Fibroblast of lung (primary cell): Measurements from ENCODE around the gene PRRG2. TPM values are rescaled to one million over a fixed set of nuclear protein-coding genes. Genes with fewer than 3 reads are reported as not detected.

ENCODE experiments used
- DNase-seq, 2 donors: peaks; one replicate each; pipeline versions ENCODE4 v3.0.0 to v3.0.0-alpha.2; 2010; ENCODE audit warnings: low read depth in 2 of 2
- H2AFZ ChIP-seq: 2 replicates; pipeline ENCODE4 v1.5.1; 2012; ENCODE audit warnings: low read length, control low read depth, inconsistent platforms
- H3K27ac ChIP-seq: 2 replicates; pipeline ENCODE4 v1.5.1; 2011; ENCODE audit warnings: low read length, control low read depth; ENCODE audit not compliant: insufficient read depth
- H3K27me3 ChIP-seq: 2 replicates; pipeline ENCODE4 v1.5.1; 2011; ENCODE audit warnings: mild to moderate bottlenecking, low read length; ENCODE audit not compliant: control insufficient read depth, insufficient read depth
- H3K36me3 ChIP-seq: 2 replicates; pipeline ENCODE4 v1.5.1; 2011; ENCODE audit warnings: low read length; ENCODE audit not compliant: control insufficient read depth, insufficient read depth
- H3K4me1 ChIP-seq: 2 replicates; pipeline ENCODE4 v1.5.1; 2011; ENCODE audit warnings: low read length; ENCODE audit not compliant: control insufficient read depth, insufficient read depth; ENCODE audit errors: extremely low read depth
- H3K4me2 ChIP-seq: 2 replicates; pipeline ENCODE4 v1.5.1; 2011; ENCODE audit warnings: low read length, control low read depth; ENCODE audit not compliant: insufficient read depth; ENCODE audit errors: extremely low read depth
- H3K4me3 ChIP-seq, 4 experiments: fragments of 200-600 bp in 1 of 4; sonication (generic) in 1 of 4; replicated peaks in 1 of 4; 2 replicates each; pipeline ENCODE4 v1.5.1; 2011 to 2016; ENCODE audit warnings: low read length in 4 of 4, low read depth in 3 of 4, mild to moderate bottlenecking in 3 of 4, control low read depth in 2 of 4, inconsistent platforms in 1 of 4, mixed read lengths in 1 of 4; ENCODE audit not compliant: insufficient read depth in 1 of 4; ENCODE audit errors: control extremely low read depth in 1 of 4
- H3K79me2 ChIP-seq: 2 replicates; pipeline ENCODE4 v1.5.1; 2012; ENCODE audit warnings: mild to moderate bottlenecking, low read length, inconsistent platforms; ENCODE audit not compliant: control insufficient read depth, insufficient read depth
- H3K9ac ChIP-seq: 2 replicates; pipeline ENCODE4 v1.5.1; 2011; ENCODE audit warnings: mild to moderate bottlenecking, low read length, control low read depth; ENCODE audit not compliant: insufficient read depth
- H3K9me3 ChIP-seq: 2 replicates; pipeline ENCODE4 v1.5.1; 2012; ENCODE audit warnings: low read depth, low read length; ENCODE audit not compliant: control insufficient read depth, insufficient read depth
- H4K20me1 ChIP-seq: 2 replicates; pipeline ENCODE4 v1.5.1; 2011; ENCODE audit warnings: low read length; ENCODE audit not compliant: control insufficient read depth, insufficient read depth; ENCODE audit errors: extremely low read depth
- CTCF ChIP-seq, 2 donors: IDR thresholded peaks in 1 of 2; conservative IDR thresholded peaks in 1 of 2; 1 replicate in 1 of 2; 2 replicates in 1 of 2; pipeline ENCODE4 v1.5.1; 2011 to 2012; ENCODE audit warnings: low read length in 2 of 2, control low read depth in 1 of 2, inconsistent platforms in 1 of 2, low read depth in 1 of 2, mild to moderate bottlenecking in 1 of 2
- EZH2 ChIP-seq: IDR thresholded peaks from 2 replicates; pipeline ENCODE4 v1.5.1; 2012; ENCODE audit warnings: low read length, control low read depth, mild to moderate bottlenecking; ENCODE audit errors: missing control alignments
- polyA plus RNA-seq, 2 donors: library from polyadenylated mRNA; depleted of rRNA in 1 of 2; stranded (reverse) in 1 of 2; unstranded in 1 of 2; fragments of >200 nt; gene quantifications; 2 replicates each; pipeline ENCODE4 v1.2.1, GENCODE V29; 2011 to 2012; ENCODE audit warnings: missing spikeins in 1 of 2
- total RNA-seq: library from RNA; depleted of rRNA; stranded (reverse); fragments of >200 nt; gene quantifications from 2 replicates; pipeline ENCODE4 v1.2.1, GENCODE V29; 2014

The PRRG2 gene
- total and polyA plus RNA-seq, 2 donors (not counting 1 experiment from before 2014, with no cell fraction given): 0.17 TPM; not detected in 1

- no peak for DNase-seq
- H3K4me3 ChIP-seq: no peak overlapping the region
- no peaks in the 10 kb centered on the region for H3K27me3 ChIP-seq
- no peaks in the 10 kb centered on the region for H4K20me1 ChIP-seq
- H3K36me3 ChIP-seq: peaks cover 7% of the 10 kb centered on the region
- no peaks in the 10 kb centered on the region for H3K79me2 ChIP-seq
- H2AFZ ChIP-seq: no peak overlapping the region
- TF ChIP-seq EZH2 (no peak), CTCF (conservative IDR thresholded peaks at IDR 0.05 in 1 of 2, IDR thresholded peaks at IDR 0.05 in 1 of 2; ENCODE audit: low read depth in 1 of 2, low read length in 2 of 2) (no peak)
- peaks cover 3% of the 10 kb centered on the region for H3K4me1 ChIP-seq
- no peaks in the 10 kb centered on the region for H3K9me3 ChIP-seq
- no peak overlapping the region for H3K9ac ChIP-seq
- H3K27ac ChIP-seq: no peak overlapping the region
- no peak overlapping the region for H3K4me2 ChIP-seq
Measured at GRCh38 chr19:49543032-49543431, 38.1 kb upstream of the PRRG2 start.

- H3K4me2 ChIP-seq: no peak overlapping the region
- no peaks in the 10 kb centered on the region for H3K9me3 ChIP-seq
- H3K4me3 ChIP-seq: no peak overlapping the region
- H3K4me1 ChIP-seq: peaks cover 3% of the 10 kb centered on the region
- H3K9ac ChIP-seq: no peak overlapping the region
- peaks cover 3% of the 10 kb centered on the region for H3K36me3 ChIP-seq
- no peaks in the 10 kb centered on the region for H4K20me1 ChIP-seq
- TF ChIP-seq EZH2 (no peak), CTCF (conservative IDR thresholded peaks at IDR 0.05 in 1 of 2, IDR thresholded peaks at IDR 0.05 in 1 of 2; ENCODE audit: low read depth in 1 of 2, low read length in 2 of 2) (no peak)
- no peaks in the 10 kb centered on the region for H3K79me2 ChIP-seq
- H2AFZ ChIP-seq: no peak overlapping the region
- no peaks in the 10 kb centered on the region for H3K27me3 ChIP-seq
- DNase-seq: no peak
- H3K27ac ChIP-seq: no peak overlapping the region
Measured at GRCh38 chr19:49544154-49544553, 37.0 kb upstream of the PRRG2 start.

GRCh38 chr19:49546825-49547565 lies 34.1 kb upstream of the PRRG2 start:
- H3K9ac ChIP-seq: no peak overlapping the region
- H3K4me2 ChIP-seq: no peak overlapping the region
- H3K36me3 ChIP-seq: peaks cover 3% of the 10 kb centered on the region
- H3K79me2 ChIP-seq: no peaks in the 10 kb centered on the region
- H3K27ac ChIP-seq: no peak overlapping the region
- no peaks in the 10 kb centered on the region for H3K9me3 ChIP-seq
- no peaks in the 10 kb centered on the region for H4K20me1 ChIP-seq
- no peak overlapping the region for H2AFZ ChIP-seq
- peaks cover 3% of the 10 kb centered on the region for H3K4me1 ChIP-seq
- TF ChIP-seq CTCF (conservative IDR thresholded peaks at IDR 0.05 in 1 of 2, IDR thresholded peaks at IDR 0.05 in 1 of 2; ENCODE audit: low read depth in 1 of 2, low read length in 2 of 2) (peak; percentile 84 to 88), EZH2 (no peak)
- DNase-seq: peak; percentile 79 to 91
- no peak overlapping the region for H3K4me3 ChIP-seq
- H3K27me3 ChIP-seq: no peaks in the 10 kb centered on the region
